Stomach (tissue), 9 donors: ENCODE data around the gene NRF1. TPM values are rescaled to one million over a fixed set of nuclear protein-coding genes. Genes with fewer than 3 reads are reported as not detected.

Source experiments
- DNase-seq, 2 donors: peaks; one replicate each; pipeline versions ENCODE4 v3.0.0 to v3.0.0-alpha.2; 2013 to 2019
- H3K27ac ChIP-seq, 5 donors: fragments of 200-600 bp in 4 of 5; sonication (generic) in 4 of 5; one replicate each; pipeline ENCODE4 v1.5.1; 2013 to 2019; ENCODE audit warnings: mild to moderate bottlenecking in 1 of 5, moderate library complexity in 1 of 5
- H3K27me3 ChIP-seq, 3 donors: fragments of 200-600 bp; sonication (generic); one replicate each; pipeline ENCODE4 v1.5.1; 2017 to 2019; ENCODE audit warnings: mixed run types in 1 of 3
- H3K36me3 ChIP-seq, 4 donors: fragments of 200-600 bp; sonication (generic); 1 replicate in 3 of 4; 2 replicates in 1 of 4; pipeline ENCODE4 v1.5.1; 2016 to 2019
- H3K4me1 ChIP-seq, 4 donors: fragments of 200-600 bp; sonication (generic); one replicate each; pipeline ENCODE4 v1.5.1; 2016 to 2019
- H3K4me3 ChIP-seq, 4 donors: fragments of 200-600 bp; sonication (generic) in 3 of 4; one replicate each; pipeline ENCODE4 v1.5.1; 2016 to 2019; ENCODE audit warnings: mild to moderate bottlenecking in 1 of 4
- H3K9me3 ChIP-seq, 4 donors: fragments of 200-600 bp; sonication (generic); one replicate each; pipeline ENCODE4 v1.5.1; 2016 to 2019
- EP300 ChIP-seq: sonication (generic); formaldehyde crosslinking; IDR thresholded peaks from one replicate; pipeline ENCODE4 v1.6.1; 2017; ENCODE audit warnings: antibody characterized with exemption
- POLR2A ChIP-seq, 4 donors: fragments of 450-650 bp; IDR thresholded peaks; one replicate each; pipeline ENCODE4 v1.6.1; 2016; ENCODE audit warnings: antibody characterized with exemption in 4 of 4, control low read depth in 2 of 4, mild to moderate bottlenecking in 1 of 4, moderate library complexity in 1 of 4
- POLR2AphosphoS5 ChIP-seq, 3 donors: sonication (generic); formaldehyde crosslinking; IDR thresholded peaks; one replicate each; pipeline ENCODE4 v1.6.1; 2016; ENCODE audit warnings: antibody characterized with exemption in 3 of 3
- WGBS, 5 donors: extraction: QIAGEN DNeasy Blood & Tissue Kit in 3 of 5; methylation state at CpG; one replicate each; pipeline versions ENCODE4 v1.1.5 to v1.1.7; 2013 to 2018; 5-methylcytosine and 5-hydroxymethylcytosine counted together
- intact Hi-C: fragments of 100-400 bp; cut with DNase I; formaldehyde crosslinking; loops from one replicate; pipeline ENCODE4 v1.15.1; 2023; ENCODE audit warnings: low total_unique reads
- polyA plus RNA-seq, 3 donors: library from polyadenylated mRNA; stranded (reverse); fragments of 200-250 nt; gene quantifications; one replicate each; pipeline ENCODE4 v1.2.3, GENCODE V29; 2013
- total RNA-seq, 5 donors: library from RNA; depleted of rRNA; stranded (reverse); fragments of >200 nt; gene quantifications; one replicate each; pipeline versions ENCODE4 v1.1.0 to v1.2.3, GENCODE V29; 2014 to 2016
- TF ChIP-seq, protein P1 (sequence below), 7 experiments: fragments of 450-650 bp in 4 of 7; fragments of 200-600 bp in 3 of 7; sonication (generic) in 3 of 7; IDR thresholded peaks; one replicate each; pipeline ENCODE4 v1.5.1; 2016 to 2019; ENCODE audit warnings: antibody characterized with exemption in 7 of 7, control low read depth in 2 of 7, mild to moderate bottlenecking in 1 of 7
- donor health status: healthy with polysubstance abuse.
- donor health status: Bipolar disorder and iron deficiency.
- donor health status: healthy.

Gene NRF1
- total and polyA plus RNA-seq, 8 donors: 3.2 to 58.3 (median 10.1) TPM

DNA sequence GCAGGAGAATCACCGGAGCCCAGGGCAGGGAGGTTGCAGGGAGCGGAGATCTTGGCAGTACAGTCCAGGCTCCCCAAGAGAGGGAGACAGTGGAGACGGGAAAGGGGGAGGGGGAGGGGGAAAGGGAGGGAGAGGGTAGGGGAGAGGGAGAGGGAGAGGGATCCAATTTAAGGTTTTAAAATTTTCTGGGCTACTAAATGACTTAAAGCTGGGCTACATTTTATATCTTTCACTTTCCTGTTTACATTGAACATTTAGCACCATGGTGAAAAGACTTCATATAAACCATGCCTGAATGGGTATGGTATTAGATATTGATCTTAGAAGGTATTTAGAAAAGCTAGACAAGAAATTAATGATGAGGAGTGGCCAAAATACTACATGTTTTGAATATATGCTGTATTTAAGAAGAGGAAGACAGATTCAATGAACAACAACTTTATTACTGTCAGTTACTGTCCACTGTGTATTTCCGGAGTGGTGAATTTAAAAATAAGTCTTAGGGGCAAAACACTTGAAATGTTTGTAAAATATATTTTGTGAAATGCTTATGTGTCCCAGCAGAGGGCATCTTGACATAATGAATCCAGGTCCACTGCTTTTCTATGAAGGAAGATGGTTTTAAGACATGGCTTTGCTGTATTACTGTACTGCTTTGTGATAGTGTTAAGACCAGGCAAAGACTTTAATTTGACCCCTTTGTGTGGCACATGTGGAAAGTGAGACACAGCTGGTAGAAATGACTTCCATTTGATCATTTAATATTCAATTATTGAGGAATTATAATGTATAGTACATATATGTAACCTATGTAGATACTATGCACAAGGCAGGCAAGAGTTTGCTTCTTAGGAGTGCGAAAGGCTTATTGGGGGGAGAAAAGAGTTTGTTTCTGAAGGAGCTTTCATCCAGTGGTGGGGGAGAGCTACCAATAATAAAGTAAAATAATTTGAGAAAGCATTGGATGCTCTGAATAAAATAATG is 52.8 kb downstream of the NRF1 start:
- intact Hi-C loops: loop anchor here (10.0 kb wide), 1 partner anchor 160 kb away; no protein-coding TSS in a partner anchor
- H3K9me3 ChIP-seq: peaks cover 0 to 16% (median 8%) of the 10 kb centered on the region in 4 donors

DNA sequence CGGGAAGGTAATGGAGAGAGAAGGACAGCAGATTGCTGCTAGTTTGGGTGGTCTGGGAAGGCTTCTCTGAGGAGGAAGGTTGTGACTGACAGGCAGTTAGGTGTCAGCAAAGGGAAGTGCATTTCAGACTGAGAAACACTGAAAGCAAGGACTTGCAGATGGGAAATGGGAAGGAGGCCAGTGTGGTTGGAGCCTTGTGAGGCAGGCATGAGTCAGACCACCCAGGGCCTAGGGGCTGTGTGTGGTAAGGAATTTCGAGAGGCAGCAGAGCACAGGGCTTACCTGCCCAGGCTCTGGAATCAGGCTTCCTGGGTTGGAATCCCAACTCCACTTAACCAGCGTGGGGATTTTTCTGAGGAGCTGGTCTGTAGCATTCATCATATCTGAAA is 53.5 kb downstream of the NRF1 start:
- DNase-seq: peak in 1 of 2 donors; percentile 34
- Histone ChIP-seq H3K27ac (no peak overlapping the region), H3K9me3 (peaks cover 0 to 16% (median 8%) of the 10 kb centered on the region in 4 donors), H3K4me1 (peaks cover 0 to 13% (median 0%) of the 10 kb centered on the region in 4 donors), H3K4me3 (no peak overlapping the region), H3K36me3 (peaks cover 9 to 32% (median 28%) of the 10 kb centered on the region in 4 donors), H3K27me3 (no peaks in the 10 kb centered on the region)
- intact Hi-C loops: loop anchor here (10.0 kb wide), 1 partner anchor 160 kb away; no protein-coding TSS in a partner anchor
- TF ChIP-seq EP300 (no peak), POLR2A (IDR thresholded peaks at IDR 0.05) (no peak), POLR2AphosphoS5 (IDR thresholded peaks at IDR 0.05) (no peak)
- TF ChIP-seq, protein P1, sequence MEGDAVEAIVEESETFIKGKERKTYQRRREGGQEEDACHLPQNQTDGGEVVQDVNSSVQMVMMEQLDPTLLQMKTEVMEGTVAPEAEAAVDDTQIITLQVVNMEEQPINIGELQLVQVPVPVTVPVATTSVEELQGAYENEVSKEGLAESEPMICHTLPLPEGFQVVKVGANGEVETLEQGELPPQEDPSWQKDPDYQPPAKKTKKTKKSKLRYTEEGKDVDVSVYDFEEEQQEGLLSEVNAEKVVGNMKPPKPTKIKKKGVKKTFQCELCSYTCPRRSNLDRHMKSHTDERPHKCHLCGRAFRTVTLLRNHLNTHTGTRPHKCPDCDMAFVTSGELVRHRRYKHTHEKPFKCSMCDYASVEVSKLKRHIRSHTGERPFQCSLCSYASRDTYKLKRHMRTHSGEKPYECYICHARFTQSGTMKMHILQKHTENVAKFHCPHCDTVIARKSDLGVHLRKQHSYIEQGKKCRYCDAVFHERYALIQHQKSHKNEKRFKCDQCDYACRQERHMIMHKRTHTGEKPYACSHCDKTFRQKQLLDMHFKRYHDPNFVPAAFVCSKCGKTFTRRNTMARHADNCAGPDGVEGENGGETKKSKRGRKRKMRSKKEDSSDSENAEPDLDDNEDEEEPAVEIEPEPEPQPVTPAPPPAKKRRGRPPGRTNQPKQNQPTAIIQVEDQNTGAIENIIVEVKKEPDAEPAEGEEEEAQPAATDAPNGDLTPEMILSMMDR (IDR thresholded peaks at IDR 0.05): no peak
- WGBS, 5 donors: 75 to 89% (median 80%) methylated on average over 3 of the region's 3 CpGs

More for the DNA sequence above, 52.8 kb downstream of the NRF1 start:
- H3K27me3 ChIP-seq: no peaks in the 10 kb centered on the region
- H3K27ac ChIP-seq: no peak overlapping the region
- DNase-seq: peak in 1 of 2 donors; percentile 70
- H3K4me1 ChIP-seq: peaks cover 0 to 13% (median 0%) of the 10 kb centered on the region in 4 donors
- 56 to 83% (median 77%) methylated on average over 5 of the region's 5 CpGs for WGBS, 5 donors
- H3K4me3 ChIP-seq: no peak overlapping the region
- TF ChIP-seq, protein P1 (IDR thresholded peaks at IDR 0.05): peak in 3 of 7 experiments; percentile 30 to 54 (median 50)
- TF ChIP-seq POLR2A (IDR thresholded peaks at IDR 0.05): no peak
- H3K36me3 ChIP-seq: peaks cover 9 to 38% (median 34%) of the 10 kb centered on the region in 4 donors

DNA sequence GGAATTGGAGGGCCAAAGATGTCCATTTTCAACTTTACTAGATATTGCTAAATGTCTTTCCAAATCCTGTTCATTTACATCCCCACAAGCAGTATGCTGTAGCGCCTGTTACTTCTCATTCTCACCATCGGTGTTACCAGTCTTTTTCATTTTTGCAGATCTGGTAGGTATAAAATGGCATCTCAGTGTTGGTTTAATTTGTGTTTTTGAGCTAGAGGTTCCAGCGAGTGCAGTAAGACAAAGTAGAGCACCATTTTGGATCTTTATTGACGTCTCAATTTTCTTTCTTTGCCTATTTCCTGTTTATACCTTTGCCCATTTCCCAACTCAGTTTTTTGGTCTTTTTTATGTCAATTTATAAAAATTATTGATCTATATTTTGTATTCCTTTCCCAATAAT is 55.6 kb downstream of the NRF1 start:
- Histone ChIP-seq H3K4me1 (peaks cover 0 to 13% (median 0%) of the 10 kb centered on the region in 4 donors), H3K36me3 (peaks cover 0 to 17% (median 14%) of the 10 kb centered on the region in 4 donors), H3K27me3 (no peaks in the 10 kb centered on the region), H3K27ac (no peak overlapping the region), H3K9me3 (no peaks in the 10 kb centered on the region), H3K4me3 (no peak overlapping the region)
- TF ChIP-seq, protein P1 (IDR thresholded peaks at IDR 0.05): no peak
- TF ChIP-seq EP300 (no peak), POLR2AphosphoS5 (IDR thresholded peaks at IDR 0.05) (no peak), POLR2A (IDR thresholded peaks at IDR 0.05) (no peak)
- WGBS, 5 donors: 95 to 98% (median 97%) methylated on average over 4 of the region's 4 CpGs
- no peak for DNase-seq
- intact Hi-C loops: loop anchor here (10.0 kb wide), 1 partner anchor 158 kb away; no protein-coding TSS in a partner anchor

- Histone ChIP-seq H3K9me3 (no peaks in the 10 kb centered on the region), H3K4me1 (peaks cover 0 to 13% (median 0%) of the 10 kb centered on the region in 4 donors), H3K27me3 (no peaks in the 10 kb centered on the region), H3K27ac (no peak overlapping the region), H3K4me3 (no peak overlapping the region), H3K36me3 (peaks cover 0 to 18% (median 16%) of the 10 kb centered on the region in 4 donors)
- intact Hi-C loops: loop anchor here (10.0 kb wide), 1 partner anchor 157 kb away; no protein-coding TSS in a partner anchor
- WGBS, 5 donors: 94 to 98% (median 97%) methylated on average over 1 of the region's 1 CpG
- no peak for DNase-seq
- TF ChIP-seq, protein P1 (IDR thresholded peaks at IDR 0.05): no peak
- TF ChIP-seq POLR2AphosphoS5 (IDR thresholded peaks at IDR 0.05) (no peak), EP300 (no peak)
Measured at GRCh38 chr7:129667551-129667950, 56.0 kb downstream of the NRF1 start.
